ENCODE results near the gene GHRH.

The GHRH gene

DNA sequence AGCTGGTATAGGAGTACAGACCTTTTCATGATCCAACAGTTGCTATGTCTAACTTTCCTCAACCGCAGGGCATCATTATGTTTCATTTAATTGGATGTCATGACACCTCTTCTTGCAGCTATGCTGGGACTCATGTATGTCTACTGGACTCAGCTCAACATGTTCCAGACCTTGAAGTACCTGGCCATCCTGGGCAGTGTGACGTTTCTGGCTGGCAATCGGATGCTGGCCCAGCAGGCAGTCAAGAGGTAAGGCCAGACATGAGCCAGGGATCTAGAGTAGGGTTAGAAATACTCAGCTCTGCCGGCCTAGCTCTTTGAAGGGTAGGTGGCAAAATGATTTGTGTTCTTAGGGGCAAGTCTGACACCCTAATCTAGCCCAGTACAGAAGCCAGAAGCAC lies 25.2 kb downstream of the GHRH start:
- DNase-seq, result no peak

- no peak for DNase-seq
Observed at GRCh38 chr20:37235065-37235464, 26.5 kb downstream of the GHRH start.

- no peak for DNase-seq
Observed at GRCh38 chr20:37234254-37234581, 27.4 kb downstream of the GHRH start.

DNA sequence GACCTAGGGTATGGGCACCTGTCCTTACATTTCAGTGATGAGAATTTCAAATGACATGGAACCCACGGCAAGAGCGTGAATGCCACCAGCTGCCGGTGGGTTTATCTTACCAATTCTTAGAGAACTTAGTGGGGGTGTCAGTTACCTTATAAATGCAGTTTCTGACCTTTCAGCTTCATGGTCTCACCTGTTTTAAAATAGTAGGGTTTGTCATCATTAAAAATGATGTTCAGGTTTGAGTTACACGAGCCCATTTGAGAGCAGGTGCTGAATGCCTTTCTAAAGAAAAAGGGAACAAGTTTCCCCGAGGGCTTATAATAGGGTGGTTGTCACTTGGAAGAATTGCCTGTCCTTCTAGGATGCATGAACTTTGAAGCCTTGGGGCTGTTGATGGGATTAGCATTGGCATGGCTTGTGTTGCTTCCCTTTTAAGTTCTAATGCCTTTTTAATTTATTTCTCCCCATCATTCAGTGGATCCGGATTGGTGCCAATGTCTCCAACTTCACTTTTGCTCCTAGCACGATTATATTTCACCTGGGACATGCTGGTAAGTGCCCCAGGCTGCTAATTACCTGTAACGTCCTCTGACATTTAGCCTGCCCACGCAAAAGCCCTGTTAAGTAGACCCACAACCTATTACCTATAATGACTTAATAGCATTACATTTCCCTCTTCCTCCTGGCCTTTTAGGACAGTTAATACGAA lies 27.9 kb downstream of the GHRH start:
- DNase-seq, result no peak

GRCh38 chr20:37231947-37232630 lies 29.5 kb downstream of the GHRH start:
- no peak for DNase-seq

DNA sequence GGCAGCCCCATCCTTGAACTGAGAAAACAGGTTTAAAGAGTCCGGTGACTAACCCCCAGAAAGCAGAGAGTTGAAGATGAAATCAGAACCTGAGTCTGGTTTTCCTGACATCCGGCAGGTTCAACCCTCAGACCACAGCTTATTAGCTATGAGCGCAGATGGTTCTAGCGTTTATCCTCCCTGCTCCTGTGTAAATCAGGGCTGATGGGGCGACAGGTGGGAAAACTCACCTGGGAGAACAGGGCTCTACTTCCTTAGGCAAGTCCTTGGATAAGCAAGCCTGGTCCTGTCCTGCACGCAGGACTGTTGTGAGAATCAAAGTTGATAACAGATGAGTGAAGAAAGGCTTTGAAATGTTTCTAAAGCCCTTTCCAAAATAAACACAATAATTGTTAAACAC lies 31.4 kb downstream of the GHRH start:
- DNase-seq, result no peak

GRCh38 chr20:37229357-37229756 lies 32.3 kb downstream of the GHRH start:
- no peak for DNase-seq

GRCh38 chr20:37228656-37229055 lies 33.0 kb downstream of the GHRH start:
- no peak for DNase-seq

DNA sequence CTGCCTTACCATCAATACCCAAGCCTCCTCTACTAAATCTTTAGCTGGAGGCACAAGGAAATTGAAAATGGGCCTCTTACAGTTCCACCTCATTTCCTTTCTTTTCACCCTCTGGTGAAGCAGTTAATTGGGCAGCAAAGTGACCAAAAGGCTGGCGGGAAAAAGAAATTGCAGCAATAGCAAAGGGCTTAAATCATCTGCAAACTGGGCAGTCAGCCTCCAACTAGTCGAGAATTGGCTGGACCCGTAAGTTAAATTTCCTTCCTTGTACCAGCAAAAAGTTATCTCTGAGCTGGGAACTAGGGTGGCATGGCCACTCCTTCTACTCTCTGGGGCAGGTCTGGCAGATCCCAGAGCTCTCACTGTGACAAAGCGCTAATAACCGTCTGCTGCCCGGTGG lies 33.5 kb downstream of the GHRH start:
- no peak for DNase-seq

GRCh38 chr20:37226889-37227288 lies 34.7 kb downstream of the GHRH start:
- no peak for DNase-seq

GRCh38 chr20:37225146-37225545 lies 36.5 kb downstream of the GHRH start:
- no peak for DNase-seq

DNA sequence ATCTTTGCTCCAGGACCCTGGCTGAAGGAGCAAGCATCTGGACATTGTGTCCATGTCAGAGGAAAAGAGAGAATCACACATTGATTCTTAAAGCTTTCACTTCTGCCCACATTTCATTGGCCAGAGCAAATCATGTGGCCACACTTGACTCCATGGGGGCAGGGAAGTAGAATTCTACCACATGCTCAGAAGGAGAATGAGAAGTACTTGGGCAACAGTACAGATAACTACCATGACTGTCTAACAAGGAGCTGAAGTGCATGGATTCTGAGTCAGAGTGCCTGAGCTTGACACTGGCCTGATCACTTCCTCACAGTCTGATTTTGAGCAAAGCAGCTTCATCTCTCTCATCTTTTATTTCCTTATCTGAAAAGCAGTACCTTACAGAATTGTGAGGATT lies 38.6 kb downstream of the GHRH start:
- peak; percentile 40 for DNase-seq

DNA sequence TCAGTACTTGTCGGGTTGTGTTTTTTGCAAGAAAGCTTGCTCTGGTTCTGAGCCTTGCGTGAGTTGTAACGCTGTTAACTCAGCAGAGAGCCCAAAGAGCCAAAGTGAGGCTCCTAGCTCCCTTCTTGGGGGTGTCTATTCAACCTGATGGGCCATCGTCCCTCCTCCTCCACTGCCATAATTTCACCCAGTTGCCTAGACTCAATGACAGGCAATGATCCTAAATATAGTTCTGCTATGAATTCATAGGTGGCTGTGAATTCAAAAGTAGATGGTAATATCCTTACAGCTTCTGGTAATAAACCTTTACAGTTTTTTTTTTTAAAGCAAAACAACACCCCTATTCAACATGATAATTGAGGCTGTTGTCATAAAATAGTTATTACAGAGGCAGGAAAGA lies 39.5 kb downstream of the GHRH start:
- DNase-seq, result no peak

GRCh38 chr20:37220731-37221130 lies 40.9 kb downstream of the GHRH start:
- no peak for DNase-seq

- DNase-seq, result no peak
Observed at GRCh38 chr20:37219751-37220668, 41.6 kb downstream of the GHRH start.

DNA sequence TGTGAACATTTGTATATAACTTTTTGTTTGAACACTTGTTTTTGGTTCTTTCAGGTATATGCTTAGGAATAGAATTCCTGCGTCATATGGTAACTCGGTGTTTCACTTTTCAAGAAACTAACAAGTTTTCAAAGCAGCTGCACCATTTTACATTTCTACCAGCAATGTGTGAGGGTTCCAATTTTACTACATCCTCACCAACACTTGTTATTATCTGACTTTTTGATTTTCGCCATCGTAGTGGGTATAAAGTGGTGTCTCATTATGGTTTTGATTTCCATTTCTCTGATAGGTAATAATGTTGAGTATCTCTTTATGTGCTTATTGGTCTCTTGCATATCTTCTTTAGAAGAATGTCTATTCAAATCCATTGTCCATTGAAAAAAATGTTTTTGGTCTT lies 42.6 kb downstream of the GHRH start:
- DNase-seq, result no peak

DNA sequence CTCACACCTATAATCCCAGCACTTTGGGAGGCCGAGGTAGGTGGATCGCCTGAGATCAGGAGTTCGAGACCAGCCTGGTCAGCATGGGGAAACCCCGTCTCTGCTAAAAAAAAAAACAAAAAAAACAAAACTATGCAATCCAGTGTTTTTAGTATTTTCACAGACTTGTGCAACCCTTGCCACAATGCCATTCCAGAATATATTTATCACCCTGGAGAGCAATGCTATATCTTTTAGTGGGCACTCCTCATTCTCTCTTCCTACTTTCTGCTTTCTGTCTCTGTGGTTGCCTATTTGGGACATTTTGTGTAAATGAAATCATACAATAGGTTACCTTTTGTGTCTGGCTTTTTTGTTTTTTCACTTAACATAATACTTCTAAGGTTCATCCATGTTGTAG lies 43.2 kb downstream of the GHRH start:
- no peak for DNase-seq

DNA sequence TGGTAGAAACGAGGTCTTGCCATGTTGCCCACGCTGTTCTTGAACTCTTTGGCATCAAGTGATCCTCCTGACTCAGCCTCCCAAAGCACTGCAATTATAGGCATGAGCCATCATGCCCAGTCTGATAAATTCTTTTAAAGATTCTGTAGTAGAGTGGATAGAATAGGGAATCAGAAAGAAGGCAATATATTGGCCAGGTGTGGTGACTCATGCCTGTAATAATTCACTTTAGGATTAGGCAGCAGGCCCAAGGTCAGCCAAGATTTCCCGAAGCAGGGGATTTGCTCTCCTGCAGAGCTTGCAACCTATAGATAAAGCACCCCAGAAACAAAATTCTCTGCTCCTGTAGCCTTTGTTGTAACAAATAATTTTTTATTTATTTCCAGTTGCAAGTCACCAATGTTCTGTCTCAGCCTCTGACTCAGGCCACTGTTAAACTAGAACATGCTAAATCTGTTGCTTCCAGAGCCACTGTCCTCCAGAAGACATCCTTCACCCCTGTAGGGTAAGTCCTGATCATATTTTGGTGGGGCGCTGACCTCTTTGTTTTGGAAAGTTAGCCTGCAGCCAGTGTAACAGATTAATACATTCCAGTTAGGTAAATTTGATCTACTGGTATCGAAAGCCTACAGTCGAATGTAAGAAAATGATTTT lies 51.8 kb downstream of the GHRH start:
- no peak for DNase-seq

GRCh38 chr20:37209193-37209592 lies 52.4 kb downstream of the GHRH start:
- DNase-seq, result no peak

DNA sequence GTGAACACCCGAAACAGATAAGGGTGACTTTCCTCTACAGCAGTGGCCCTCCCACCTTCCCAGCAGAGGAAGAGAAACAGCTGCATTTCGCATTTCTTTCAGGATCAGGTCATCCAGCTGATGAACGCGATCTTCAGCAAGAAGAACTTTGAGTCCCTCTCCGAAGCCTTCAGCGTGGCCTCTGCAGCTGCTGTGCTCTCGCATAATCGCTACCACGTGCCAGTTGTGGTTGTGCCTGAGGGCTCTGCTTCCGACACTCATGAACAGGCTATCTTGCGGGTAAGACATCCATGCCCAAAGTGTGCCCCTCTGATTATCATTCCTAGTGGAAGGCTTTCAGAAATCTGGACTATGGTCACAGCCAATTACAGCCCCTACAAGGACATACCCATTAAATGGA lies 54.4 kb downstream of the GHRH start:
- no peak for DNase-seq

DNA sequence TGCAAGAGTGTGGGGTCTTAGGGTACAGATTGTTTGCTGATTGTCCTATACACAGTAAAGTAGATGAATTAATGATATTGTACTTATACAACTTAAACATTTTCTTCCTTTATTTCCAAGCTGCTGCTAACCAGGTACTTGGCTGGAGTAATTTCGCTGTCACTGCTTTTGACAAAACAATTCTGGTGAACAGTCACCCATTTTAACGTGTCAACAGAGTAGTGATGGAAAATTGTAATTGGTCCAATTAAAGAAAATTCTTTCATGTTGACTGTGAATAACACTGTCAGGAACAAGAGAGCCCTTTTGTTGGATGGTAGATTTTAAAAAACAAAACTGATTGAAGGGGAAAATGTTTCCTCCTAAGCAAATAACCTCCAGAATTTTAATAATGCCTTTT lies 55.8 kb downstream of the GHRH start:
- DNase-seq, result no peak

DNA sequence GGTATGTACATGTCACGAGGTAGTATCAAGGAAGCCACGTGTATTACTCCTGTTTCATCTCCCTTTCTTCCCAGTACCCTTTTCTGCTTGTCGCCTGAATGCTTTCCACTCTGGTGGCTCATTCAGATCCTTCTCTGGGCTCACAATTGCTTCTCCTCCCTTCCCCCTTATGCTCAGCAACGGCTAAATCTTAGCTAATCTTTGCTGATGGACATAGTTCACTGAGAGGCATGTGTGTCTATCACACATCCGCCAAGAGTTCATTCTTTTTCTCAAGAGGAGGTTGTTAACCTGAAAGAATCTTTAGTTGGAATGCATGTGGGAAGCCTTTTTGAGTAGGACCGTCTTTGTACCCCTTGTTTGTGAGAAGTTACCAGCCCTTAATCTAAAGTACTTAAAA lies 56.5 kb downstream of the GHRH start:
- DNase-seq, result no peak

DNA sequence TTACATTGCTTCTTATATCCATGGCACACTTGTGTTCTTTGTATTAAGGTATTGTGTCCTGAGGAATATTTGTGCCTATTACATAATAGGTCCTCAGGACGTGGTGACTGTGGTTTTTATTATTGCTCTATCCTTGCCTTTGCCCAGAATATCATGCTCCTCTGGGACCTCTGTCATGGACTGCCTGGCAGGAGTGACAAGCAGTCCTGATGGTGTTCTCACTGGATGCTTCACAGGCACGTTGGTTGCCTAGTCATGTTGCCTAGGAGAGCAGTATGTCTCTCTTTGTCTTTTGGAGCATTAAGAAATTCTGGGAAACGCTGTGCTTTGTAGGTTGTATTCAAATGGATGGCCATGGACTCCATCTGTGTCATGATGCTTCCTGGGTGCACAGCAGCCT lies 57.6 kb downstream of the GHRH start:
- DNase-seq, result no peak

Measured in DMS53 (cell line).